Left renal cortex interstitium (tissue), 4 donors: ENCODE measurements around the gene NDRG2. TPM values are rescaled to one million over a fixed set of nuclear protein-coding genes. Genes with fewer than 3 reads are reported as not detected.

Experiments used
- DNase-seq, 4 donors: peaks; one replicate each; pipeline ENCODE4 v3.0.0-alpha.2; 2013; ENCODE audit warnings: low read depth in 4 of 4, low spot score in 2 of 4, missing footprints in 1 of 4
- polyA plus RNA-seq, 4 donors: library from polyadenylated mRNA; unstranded; fragments of 120-200 nt; gene quantifications; one replicate each; pipeline ENCODE4 v1.2.1, GENCODE V29; 2013; ENCODE audit not compliant: insufficient read length in 4 of 4

NDRG2 gene
- 100 to 1,000 TPM; 154 to 172 (median 164) TPM for polyA plus RNA-seq

- peak in 1 of 4 donors; percentile 69 for DNase-seq
These were observed at the start of gene NDRG2 for GRCh38 chr14:21024585-21025370. TSS of gene NDRG2 (minus strand) at chr14:21025061. CDS start at chr14:21023315, 1,746 bp downstream.

- DNase-seq = no peak
These were observed 49.1 kb upstream of the NDRG2 start for GRCh38 chr14:21073921-21074320.

GRCh38 chr14:21072781-21073339 lies 48.0 kb upstream of the NDRG2 start:
- no peak for DNase-seq

- DNase-seq = peak in 2 of 4 donors; percentile 27 to 60
These were observed 47.2 kb upstream of the NDRG2 start for GRCh38 chr14:21072031-21072473.

GRCh38 chr14:21071225-21072030 lies 46.6 kb upstream of the NDRG2 start:
- DNase-seq = peak; percentile 74 to 87 (median 84)

- peak; percentile 49 to 62 (median 60) for DNase-seq
These were observed 45.9 kb upstream of the NDRG2 start for GRCh38 chr14:21070610-21071224.

- peak; percentile 34 to 53 (median 46) for DNase-seq
These were observed 45.3 kb upstream of the NDRG2 start, which contains the start of gene ARHGEF40 for GRCh38 chr14:21070083-21070609. TSS of gene ARHGEF40 (plus strand) at chr14:21070304. CDS start at chr14:21070397, 93 bp downstream.

GRCh38 chr14:21069388-21070082 lies 44.7 kb upstream of the NDRG2 start:
- peak; percentile 28 to 65 (median 42) for DNase-seq

GRCh38 chr14:21068521-21069387 lies 43.9 kb upstream of the NDRG2 start:
- DNase-seq = peak in 3 of 4 donors; percentile 43 to 67 (median 48)

GRCh38 chr14:21066882-21067502 lies 42.1 kb upstream of the NDRG2 start:
- no peak for DNase-seq

GRCh38 chr14:21063479-21063878 lies 38.6 kb upstream of the NDRG2 start:
- no peak for DNase-seq

- no peak for DNase-seq
These were observed 36.4 kb upstream of the NDRG2 start for GRCh38 chr14:21061347-21061668.

- DNase-seq = no peak
These were observed 35.9 kb upstream of the NDRG2 start for GRCh38 chr14:21060614-21061346.

- DNase-seq = no peak
These were observed 35.2 kb upstream of the NDRG2 start for GRCh38 chr14:21059842-21060613.

- DNase-seq = no peak
These were observed 34.0 kb upstream of the NDRG2 start for GRCh38 chr14:21058903-21059302.

- DNase-seq = no peak
These were observed 33.2 kb upstream of the NDRG2 start, which contains the start of gene RNASE8 for GRCh38 chr14:21057803-21058675. TSS of gene RNASE8 (plus strand) at chr14:21057822. CDS start at chr14:21057893, 71 bp downstream.
